Uterus (tissue), 2 donors: ENCODE measurements around the gene TECTB.

Experiments
- POLR2A ChIP-seq, 2 donors: fragments of 450-650 bp; IDR thresholded peaks; one replicate each; pipeline ENCODE4 v1.6.1; 2016; ENCODE audit warnings: antibody characterized with exemption in 2 of 2, mild to moderate bottlenecking in 1 of 2, moderate library complexity in 1 of 2
- TF ChIP-seq, protein P1 (sequence below), 4 experiments: fragments of 200-600 bp in 2 of 4; fragments of 450-650 bp in 2 of 4; sonication (generic) in 2 of 4; IDR thresholded peaks; one replicate each; pipeline ENCODE4 v1.5.1; 2016 to 2019; ENCODE audit warnings: antibody characterized with exemption in 4 of 4, mild to moderate bottlenecking in 2 of 4, moderate library complexity in 1 of 4

- TF ChIP-seq, protein P1, sequence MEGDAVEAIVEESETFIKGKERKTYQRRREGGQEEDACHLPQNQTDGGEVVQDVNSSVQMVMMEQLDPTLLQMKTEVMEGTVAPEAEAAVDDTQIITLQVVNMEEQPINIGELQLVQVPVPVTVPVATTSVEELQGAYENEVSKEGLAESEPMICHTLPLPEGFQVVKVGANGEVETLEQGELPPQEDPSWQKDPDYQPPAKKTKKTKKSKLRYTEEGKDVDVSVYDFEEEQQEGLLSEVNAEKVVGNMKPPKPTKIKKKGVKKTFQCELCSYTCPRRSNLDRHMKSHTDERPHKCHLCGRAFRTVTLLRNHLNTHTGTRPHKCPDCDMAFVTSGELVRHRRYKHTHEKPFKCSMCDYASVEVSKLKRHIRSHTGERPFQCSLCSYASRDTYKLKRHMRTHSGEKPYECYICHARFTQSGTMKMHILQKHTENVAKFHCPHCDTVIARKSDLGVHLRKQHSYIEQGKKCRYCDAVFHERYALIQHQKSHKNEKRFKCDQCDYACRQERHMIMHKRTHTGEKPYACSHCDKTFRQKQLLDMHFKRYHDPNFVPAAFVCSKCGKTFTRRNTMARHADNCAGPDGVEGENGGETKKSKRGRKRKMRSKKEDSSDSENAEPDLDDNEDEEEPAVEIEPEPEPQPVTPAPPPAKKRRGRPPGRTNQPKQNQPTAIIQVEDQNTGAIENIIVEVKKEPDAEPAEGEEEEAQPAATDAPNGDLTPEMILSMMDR (IDR thresholded peaks at IDR 0.05): no peak
- no peak for TF ChIP-seq POLR2A (IDR thresholded peaks at IDR 0.05)
Measured at GRCh38 chr10:112275512-112276245, 7.5 kb upstream of the TECTB start.
